Mesenteric fat pad (tissue), 1 donor: ENCODE data around the gene ADAMTSL2. TPM values are rescaled to one million over a fixed set of nuclear protein-coding genes. Genes with fewer than 3 reads are reported as not detected.

Source experiments
- DNase-seq: peaks from one replicate; pipeline ENCODE4 v3.0.0-alpha.2; 2020; ENCODE audit warnings: low spot score
- total RNA-seq: library from RNA; stranded (reverse); fragmentation: NEBNext Ultra II Directional; extraction: Animal tissue kit (Norgen Biotek cat#: 25700); gene quantifications from one replicate; pipeline ENCODE4 v1.2.1, GENCODE V29; 2021
- donor health status: DM: yes; HTN: yes; CAD: no.

ADAMTSL2 gene
- total RNA-seq, 1 donor from 2014 or later: 2.5 TPM

DNA sequence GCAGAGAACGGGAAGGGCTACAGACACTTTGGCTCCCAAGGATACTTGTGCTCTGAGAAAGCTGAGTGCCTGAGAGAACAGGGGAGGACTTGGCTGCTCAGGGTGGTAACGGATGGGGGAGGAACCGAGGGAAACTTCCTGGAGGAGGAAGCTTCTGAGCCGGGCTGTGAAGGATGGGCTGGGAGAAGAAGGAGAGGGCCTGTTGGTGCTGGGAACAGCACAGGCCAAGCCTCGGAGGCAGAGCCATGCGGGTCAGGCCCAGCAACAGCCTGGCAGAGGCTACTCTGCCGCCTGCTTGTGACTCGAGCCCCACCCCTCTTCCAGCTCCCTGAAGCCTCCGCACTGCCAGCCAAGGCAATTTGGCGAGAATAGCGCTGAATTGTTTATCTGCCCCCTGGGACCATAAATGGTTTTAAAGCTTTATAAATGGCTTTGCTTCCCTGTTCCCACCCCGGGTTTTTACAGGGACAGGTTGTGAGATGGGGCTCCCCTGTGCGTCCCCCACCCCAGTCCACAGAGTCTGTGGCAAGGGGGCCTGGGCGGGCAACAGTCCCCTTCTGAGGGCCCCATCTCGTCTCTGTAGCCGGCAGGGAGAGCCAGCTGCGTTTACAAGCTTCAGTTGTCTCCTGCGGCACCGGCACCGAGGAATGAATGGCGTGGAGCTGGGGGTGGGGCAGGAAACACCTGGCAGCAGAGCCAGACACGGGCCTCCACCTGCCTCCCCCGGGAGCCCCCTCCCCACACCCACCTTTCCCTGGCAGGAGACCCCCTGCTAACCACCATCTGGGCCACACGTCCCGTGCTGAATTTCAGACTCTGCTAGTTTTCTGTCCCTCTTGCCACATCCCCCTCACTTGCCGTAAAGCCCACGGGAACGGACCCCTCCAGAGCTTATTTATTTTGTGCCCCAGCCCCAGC is 50.3 kb downstream of the ADAMTSL2 start:
- no peak for DNase-seq

DNA sequence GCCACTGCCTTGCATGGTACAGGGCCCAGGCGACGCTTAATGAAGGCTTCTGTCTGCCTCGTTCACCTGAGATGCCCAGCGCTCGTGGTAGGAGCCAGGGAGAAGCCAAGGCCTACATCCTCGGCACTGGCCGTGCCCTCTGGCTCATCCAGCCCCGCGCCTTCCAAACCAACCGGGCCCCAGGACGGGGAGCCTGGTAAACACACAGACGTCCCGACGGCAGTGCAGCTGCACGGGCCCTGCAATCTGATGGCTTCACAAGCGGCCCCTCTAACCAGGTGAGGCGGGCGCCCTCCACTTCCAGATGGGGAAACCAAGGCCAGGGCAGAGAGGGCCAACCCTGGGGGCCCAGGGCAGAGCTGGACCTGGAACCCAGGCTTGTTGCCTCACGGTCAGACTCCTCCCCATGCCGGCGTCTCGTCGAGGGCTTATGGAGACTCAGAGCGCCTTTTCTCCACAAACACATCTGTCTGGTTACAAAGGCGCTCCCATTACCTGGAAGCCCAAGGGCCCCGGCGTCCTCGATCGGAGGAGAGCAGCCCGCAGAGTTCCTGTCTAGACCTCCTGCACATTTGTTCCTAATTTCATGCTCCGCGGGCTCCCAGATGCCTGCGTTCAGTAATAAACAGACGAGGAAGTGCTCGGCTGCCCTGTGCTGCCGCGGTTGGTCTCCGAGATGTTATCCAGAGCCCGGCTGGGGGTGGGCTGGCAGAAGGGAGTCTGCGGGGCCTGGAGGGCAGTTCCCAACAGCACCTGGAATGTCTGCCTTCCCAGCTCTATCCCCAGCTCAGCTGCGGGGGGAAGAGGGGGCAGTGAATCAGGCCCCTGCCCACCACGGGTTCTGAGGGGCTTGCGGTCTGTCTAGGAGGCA is 51.2 kb downstream of the ADAMTSL2 start:
- no peak for DNase-seq

DNA sequence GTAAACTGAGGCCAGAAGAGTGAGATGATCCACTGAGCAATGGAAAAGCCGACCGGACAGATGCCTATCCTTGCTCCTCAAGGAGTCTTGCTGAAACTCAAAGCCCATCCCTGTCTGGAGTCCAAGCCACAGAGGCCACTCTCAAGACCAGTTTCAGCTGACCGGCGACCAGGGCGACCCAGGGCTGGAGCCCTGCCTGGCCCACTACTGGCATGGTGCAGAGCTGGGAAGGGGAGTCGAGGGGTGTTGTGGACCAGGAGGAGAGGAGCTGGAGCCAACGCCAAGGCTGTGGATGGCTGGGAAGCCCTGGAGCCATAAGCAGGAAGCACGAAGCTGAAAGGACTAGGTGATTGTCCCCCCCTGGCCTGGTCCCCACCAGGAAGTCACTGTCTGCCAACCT is 52.5 kb downstream of the ADAMTSL2 start:
- no peak for DNase-seq

DNA sequence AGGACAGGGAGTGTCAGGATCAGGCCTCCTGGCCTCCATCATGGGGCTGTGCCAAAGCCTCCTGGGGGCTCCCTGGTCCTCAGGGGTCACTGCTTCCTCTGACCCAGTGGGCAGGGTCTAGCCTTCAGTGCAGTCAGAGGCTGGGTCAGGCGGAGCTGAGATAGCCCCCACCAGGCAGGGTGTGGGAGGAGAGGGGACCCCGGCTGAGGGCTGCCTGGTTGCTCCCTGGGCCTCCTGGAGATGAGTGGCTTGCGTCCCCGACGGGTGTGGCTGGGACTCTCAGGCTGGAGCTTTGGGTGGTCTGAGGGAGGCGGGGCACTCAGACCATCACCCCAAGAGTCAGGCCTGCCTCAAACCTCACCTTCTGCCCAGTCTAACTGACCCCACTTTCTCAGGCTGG is 53.0 kb downstream of the ADAMTSL2 start:
- DNase-seq: no peak

DNA sequence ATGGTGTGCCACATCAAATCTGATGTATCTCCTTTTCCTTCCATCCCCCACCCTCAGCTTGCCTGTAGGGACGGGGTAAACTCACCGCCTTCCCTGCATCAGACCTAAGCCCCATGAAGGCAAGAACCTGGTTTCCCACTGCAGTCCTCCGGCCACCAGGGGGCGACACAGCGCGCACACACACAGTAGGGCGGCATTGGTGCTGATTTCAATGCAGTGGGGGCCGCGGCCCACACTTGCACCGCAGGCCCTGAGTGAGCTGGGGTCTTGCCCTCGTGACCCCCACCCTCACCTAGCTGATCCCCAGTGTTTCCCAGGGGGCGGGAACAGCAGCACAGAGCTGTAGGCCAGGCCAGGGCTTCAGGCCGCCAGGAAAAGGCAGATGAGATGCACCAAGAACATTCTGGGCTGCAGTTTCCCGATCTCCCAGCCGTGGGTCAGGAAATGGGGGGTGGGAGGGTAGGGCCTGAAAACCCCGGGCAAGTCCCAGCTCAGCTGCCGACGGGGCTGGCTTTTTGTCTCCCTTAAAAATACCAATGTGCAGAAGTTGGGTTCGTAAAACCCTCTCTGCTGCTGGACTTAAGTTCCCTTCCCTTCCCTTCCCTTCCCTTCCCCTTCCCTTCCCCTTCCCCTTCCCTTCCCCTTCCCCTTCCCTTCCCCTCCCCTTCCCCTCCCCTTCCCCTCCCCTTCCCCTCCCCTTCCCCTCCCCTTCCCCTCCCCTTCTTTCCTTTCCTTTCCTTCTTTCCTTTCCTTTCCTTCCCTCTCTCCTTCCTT is 55.1 kb downstream of the ADAMTSL2 start:
- DNase-seq: no peak

DNA sequence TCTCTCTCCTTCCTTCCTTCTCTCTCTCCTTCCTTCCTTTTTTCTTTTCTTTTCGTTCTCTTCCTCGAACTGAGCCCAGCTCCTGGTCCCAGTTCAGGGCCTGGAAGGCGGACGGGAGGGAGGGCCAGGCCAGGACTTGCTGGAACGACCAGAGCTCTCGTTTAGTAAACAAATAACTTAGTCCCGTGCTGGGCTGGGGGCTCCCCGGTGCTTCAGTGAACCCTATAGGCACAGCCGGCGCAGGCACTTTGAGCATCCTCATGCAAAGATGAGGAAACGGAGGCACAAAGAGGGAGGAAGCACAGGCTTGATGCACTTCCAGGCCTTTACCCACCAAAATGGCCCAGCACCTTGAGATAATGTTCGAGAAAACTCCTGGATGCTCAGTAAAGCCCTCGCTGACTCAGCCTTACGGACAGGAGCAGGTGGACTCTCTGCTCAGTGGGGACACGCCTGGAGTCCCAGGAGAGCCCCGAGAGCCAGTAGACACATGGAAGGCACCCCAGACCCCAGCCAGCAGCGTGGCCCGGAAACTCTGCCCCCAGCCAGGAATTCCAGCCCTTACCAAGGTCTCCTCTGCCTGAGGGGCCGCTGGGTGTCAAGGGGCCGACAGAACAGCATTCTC is 55.8 kb downstream of the ADAMTSL2 start:
- DNase-seq: no peak

DNA sequence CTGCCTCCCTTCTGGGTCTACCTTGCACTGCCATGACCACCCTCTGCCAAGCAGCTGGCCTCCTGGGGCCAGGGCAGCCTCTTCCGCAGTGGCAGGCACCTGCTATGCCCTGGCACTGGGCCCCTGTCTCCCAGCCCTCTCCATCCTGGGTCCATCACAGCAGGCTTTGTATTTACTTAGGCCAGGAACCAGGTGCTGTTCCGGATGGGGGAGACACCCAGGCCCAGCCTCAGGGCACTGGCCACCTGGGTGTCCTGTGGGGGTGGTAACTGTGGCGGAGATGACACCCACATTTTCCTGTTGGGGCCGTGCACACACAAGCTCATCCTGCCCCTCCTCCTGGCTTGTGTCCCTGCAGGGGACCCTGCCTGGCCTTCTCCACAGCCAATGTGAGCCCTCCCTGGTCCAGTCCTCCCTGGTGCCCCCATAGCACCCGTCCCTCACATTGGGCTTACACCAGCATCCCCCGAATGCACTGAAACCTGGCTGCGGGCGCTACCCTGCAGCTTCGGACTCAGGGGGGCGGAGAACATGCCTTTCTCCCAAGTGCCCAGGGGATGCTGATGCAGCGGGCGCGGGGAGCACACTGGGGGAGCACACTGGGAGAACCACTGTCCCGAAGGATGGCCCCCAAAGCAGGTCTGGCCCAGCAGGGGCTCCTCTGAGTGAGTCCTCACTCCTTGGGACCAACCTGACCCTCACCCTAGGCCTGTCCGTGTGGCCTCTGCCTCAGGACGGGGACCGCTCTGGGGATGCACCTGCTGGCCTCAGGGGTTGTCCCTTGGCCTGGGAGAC is 56.8 kb downstream of the ADAMTSL2 start:
- DNase-seq: no peak

DNA sequence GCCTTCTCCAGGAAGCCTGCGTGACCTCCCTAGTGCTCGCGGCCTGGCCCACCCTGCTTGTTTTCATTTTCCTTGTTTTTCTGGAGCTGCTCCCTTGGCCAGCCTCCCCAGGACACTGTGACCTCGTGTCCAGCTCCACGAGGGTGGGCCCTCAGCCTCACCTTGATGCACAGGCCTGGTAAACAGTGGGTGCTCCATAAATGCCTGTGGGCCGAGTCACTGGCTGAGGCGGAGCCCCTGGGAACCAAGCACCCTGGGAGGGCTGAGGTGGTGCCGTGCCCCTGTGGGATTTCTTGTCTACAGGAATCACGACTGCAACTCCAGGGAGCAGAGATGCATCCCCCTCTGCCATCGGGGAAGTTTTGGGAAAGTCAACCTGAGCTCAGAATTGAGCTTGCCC is 57.5 kb downstream of the ADAMTSL2 start:
- no peak for DNase-seq

DNA sequence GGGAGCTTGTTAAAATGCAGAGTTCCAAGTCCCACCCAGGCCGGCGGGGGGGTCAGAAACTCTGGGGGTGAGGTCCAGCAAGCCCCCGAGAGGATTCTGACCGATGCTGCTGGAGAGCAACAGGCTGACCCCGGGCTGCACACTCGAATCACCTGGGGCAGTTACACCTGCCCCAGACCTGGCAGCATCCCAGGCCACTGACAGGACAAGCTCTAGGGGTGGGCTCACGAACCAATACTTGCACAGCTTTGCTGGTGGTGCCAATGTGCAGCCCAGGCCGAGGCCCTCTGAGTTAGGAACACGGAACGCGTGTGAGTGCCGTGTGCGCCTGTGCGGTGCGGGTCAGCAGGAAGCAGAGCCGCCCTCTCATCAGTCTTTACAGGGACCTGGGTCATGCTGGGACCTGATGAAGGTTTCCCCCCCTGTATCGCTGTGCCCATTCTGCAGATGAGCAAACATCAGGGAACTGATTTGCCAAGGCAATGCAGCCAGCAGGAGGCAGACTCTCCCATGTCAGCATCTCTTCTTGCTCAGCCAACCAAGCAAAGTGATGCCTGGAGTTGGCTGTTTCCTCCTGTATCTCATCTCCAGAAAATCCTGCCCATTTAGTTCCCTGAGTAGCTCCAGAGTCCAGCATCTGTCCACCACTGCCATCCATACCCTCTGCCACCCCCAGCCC is 58.4 kb downstream of the ADAMTSL2 start:
- DNase-seq: no peak

DNA sequence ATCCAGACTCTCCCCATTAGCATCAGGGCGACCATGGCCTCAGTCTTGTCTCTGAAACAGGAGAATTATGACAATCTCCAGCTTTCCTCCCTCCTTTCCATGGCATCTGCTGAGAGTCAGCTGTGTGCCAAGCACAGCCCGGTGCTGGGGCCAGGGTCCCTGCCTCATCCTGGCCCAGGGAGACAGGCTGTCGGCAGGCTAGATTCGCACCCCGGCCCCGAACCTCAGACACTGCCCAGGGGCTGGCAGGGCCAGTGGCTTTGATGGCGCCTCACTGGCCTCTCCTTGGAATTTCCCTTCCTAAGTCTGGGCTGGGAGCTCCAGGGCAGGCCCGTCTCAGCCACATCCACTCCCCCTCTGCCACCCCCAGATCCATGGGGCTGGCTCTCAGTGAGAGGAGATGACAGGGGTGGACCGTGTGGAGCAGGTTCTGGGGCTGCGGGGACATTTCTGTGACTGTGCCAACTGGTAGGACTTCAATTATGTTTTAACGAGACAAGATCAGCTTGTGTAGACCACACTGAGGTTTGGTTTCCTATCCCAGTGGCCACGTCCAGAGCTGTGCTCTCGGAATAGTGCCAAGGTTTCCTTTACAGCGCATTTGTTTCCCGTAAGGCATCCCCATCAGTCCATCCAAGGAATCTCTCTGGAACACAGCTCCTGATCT is 59.2 kb downstream of the ADAMTSL2 start:
- DNase-seq: no peak

DNA sequence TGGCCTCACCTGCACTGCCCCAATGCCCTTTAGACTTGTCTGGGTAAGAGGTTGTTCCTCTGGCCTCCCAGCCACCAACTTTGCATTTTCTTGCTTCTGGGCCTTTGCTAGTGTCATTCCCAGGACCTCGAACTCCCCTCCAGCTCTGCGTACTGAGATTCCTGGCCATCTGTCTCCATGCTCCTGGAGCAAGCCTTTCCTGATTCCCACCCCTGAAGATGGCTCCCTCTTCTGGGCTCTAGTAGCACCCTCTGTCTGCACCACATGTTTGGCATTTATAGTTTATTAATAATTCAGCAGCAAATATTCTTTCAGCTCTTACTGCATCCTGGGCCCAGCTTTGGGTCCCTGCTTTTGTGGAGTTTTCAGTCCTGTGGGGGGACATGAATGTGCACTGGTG is 59.8 kb downstream of the ADAMTSL2 start:
- DNase-seq: no peak

DNA sequence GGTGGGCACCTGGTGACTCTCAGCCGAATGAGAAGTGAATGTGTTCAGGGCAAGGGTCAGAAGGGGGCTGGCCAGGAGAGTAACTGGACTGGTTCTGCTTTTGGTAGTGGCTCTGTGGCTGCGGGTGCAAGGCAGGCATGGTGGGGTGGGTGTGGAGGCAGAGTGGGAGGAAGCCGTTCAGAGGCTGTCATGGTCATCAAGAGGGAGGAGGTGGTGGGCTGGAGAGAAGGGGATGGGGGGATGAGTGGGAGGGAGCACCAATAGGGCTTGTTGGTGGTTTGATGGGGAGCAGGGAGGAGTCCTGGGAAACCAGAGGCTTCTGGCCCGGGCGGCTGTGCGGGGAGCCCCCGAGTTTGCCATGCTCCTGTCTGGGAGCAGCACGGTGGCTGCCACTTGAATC is 61.4 kb downstream of the ADAMTSL2 start:
- DNase-seq: no peak

DNA sequence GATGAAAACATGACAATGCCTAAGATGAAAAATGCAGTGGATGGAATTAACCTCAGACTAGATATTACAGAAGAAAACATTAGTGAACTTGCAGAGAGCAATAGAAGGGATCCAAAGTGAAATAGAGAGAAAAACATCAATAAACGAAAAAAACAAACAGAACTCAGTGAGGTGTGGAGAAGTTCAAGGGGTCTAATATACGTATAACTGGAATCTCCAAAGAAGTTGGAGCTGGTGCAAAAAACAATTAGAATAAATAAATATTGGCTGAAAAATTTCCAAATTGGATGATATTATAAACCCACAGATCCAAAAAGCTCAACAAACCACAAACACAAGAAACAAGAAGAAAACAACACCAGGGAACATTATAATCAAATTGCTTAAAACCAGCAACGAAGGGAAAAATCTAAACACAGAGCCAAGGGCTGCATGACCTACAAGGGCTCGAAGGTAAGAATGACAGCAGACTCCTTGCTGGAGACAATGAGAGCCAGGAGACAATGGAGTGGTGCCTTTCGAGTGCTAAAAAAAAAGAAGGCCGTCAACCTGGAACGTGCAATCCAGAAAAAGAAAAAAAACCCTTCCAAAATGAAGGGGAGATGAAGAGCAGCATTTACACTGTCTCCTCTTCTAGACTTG is 62.9 kb downstream of the ADAMTSL2 start:
- no peak for DNase-seq

DNA sequence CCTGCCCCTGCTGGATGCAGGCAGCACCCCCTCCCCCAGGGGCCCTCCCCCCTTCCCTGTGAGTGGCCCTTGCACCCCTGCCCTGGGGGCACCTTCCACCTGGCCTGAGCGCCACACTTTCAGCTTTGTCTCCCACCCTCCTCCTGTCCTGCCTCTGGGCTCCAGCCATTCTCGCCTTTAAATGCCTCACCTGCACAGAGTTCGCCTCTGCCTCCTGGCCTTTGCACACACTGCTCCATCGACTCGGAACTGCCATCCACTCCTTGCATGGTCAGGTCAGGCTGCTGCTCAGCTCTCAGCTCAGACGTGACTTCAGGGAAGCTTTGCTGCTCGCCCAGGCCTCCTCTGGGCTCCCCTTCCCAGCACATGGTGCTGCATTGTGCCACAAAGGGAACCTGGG is 64.5 kb downstream of the ADAMTSL2 start:
- DNase-seq: no peak

DNA sequence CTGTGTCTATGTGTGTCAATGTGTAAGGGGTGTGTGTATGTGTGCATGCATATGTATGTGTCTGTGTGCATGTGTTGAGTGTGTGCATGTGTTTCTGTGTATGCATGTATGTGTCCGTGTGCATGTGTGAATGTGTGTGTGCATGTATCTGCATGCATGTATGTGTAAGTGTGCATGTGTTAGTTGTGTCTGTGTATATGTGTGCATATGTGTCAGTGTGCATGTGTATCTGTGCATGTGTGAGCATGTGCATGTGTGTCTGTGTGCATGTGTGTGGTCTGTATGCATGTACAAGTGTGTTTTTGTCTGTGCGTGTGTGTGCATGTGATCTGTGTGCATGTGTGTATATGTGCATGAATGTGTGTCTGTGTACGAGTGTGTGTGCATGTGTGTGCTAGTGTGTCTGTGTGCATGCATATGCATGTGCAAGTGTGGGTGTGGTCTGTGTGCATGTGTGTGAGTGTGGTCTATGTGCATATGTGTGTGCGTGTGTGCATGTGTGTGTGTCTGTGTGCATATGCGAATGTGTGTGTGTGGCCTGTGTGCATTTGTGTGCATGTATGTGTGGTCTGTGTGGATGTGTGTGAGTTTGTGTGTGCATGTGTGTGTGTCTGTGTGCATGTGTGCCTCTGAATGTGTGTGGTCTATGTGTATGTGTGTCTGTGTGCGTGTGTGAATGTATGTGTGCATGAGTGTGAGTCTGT is 65.1 kb downstream of the ADAMTSL2 start:
- DNase-seq: no peak

DNA sequence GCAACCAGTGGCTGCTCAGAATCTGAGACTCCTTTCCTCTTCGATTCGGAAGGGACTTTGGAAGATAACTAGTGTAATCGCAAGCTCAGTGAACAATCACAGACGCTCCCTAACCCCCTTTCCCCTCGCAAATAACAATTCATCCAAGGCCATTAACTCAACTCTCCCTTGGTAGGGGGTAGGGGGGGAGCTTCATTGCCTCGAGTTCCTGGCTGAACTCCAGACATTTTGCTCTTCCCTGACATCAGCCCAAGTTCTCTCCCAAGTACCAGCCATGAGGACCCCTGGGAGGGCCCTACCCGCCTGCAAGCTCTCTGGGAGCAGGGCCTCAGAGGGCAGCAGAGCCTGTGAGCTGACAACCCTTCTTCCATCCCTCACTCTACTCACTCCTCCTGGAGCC is 66.2 kb downstream of the ADAMTSL2 start:
- DNase-seq: no peak

DNA sequence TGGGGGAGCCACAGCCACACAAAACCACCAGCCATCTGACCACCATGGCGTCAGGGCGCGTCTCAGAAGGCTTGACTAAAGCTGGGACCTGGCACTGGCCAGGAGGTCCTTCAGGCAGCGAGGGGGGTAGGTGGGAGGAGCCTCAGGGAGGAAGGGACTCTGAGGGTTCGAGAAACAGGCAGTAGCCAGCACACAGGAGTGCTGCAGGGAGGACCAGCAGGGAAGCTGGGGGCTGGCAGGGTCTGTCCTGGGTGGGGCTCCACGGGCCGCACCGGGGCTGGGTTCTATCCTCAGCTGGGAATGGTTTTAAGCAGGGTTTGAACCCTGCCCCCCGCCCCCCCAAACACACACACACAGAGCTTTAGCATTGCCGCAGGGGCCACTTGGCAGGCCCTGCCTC is 67.2 kb downstream of the ADAMTSL2 start:
- no peak for DNase-seq

DNA sequence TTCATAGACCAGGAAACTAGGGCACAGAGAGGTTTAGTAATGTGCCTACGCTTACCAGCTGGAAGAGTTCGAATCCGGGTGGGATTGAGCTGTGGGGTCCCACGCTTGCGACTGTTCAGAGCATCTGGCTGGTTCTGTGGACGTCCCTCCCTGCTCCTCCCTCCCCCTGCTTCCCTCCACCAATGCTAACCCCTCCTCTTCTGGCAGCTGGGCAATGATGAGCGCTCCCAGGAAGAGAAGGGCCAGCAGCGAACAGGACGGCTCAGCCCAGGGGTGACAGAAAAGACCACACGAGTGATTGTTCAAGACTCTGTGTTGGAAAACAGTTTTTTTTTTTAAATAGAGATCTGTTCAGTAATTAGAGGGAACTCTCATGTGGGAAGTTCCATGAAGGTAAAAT is 67.8 kb downstream of the ADAMTSL2 start:
- no peak for DNase-seq
